LNCAP (cell line): ENCODE results near the gene WDR7.

Experiments
- TF ChIP-seq, protein P1 (sequence below): fragments of 450-650 bp; IDR thresholded peaks from 2 replicates; pipeline ENCODE4 v1.5.1; 2017; ENCODE audit warnings: mild to moderate bottlenecking

WDR7 gene

DNA sequence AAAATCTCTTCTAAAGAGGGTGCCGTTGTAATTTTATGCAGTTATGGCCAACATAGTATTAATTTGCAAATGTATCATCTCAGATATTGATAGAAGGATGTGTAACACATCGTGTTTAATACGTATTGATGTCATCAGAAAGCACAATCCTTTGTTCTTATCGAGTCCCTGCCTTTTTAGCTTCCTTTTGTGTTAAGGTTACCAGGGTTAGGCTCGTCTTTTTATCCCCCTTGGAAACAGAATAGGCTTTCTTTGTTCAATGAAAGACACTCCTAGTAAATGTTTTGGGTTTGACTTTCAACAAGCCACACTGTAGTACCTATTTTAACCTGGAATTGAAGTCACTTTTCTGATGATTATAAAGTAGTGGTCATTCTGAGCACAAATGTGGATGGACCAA is 136.2 kb downstream of the WDR7 start:
- TF ChIP-seq, protein P1, sequence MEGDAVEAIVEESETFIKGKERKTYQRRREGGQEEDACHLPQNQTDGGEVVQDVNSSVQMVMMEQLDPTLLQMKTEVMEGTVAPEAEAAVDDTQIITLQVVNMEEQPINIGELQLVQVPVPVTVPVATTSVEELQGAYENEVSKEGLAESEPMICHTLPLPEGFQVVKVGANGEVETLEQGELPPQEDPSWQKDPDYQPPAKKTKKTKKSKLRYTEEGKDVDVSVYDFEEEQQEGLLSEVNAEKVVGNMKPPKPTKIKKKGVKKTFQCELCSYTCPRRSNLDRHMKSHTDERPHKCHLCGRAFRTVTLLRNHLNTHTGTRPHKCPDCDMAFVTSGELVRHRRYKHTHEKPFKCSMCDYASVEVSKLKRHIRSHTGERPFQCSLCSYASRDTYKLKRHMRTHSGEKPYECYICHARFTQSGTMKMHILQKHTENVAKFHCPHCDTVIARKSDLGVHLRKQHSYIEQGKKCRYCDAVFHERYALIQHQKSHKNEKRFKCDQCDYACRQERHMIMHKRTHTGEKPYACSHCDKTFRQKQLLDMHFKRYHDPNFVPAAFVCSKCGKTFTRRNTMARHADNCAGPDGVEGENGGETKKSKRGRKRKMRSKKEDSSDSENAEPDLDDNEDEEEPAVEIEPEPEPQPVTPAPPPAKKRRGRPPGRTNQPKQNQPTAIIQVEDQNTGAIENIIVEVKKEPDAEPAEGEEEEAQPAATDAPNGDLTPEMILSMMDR: no peak

DNA sequence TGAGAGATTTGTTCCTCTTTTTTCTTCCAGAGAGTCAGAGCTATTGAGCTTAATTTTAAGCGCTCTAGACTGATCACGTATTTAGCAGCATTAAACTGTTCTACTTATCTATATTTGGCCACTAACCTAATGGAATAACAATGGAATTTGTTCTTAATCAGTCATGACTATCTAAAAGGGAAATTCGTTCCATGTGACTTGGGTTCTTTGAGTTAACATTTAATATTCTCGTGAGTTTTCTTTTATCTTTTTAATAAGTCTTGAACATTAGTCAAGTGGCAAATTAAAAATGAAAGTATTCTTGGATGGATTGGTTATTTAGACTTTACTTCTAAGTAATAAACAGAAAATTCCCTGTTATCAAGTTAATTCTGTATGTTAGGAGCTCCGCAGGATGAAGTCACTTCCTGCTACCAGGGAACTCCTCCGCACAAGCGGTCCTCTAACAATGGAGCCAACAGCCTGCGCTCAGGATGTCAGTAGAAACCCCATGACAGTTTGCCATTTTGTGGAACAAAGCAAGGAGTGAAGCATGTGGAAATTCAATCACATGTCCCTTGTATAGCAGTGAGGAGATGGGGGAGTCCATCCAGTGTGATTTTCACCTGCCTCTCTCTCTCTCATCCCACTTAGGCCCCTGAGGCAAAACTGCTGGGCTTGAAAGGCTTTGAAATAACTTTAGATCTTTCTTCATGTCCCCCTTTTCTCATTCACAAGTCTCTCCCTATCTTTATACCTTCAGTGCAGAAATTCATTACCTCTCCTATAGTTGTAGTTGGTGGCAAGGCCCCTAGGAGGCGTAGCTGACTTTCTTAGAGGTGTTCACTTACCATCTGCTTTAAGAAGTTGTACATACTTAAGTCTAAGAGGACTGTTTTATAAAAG is 138.1 kb downstream of the WDR7 start:
- TF ChIP-seq, protein P1: peak; percentile 84

DNA sequence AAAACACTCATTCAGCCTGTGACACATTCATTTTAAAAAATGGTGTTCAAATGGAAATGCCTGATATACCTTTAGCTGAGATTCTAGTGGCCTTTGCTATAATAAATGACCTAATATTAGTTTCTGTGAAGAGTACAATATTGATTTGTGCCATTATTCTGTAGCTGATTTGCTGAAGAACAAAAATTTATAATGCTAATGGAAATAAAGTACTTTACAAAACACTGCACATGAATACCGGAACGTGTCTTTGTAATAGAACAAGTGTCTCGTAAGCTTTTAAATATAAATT is 138.7 kb downstream of the WDR7 start:
- TF ChIP-seq, protein P1: peak; percentile 7

DNA sequence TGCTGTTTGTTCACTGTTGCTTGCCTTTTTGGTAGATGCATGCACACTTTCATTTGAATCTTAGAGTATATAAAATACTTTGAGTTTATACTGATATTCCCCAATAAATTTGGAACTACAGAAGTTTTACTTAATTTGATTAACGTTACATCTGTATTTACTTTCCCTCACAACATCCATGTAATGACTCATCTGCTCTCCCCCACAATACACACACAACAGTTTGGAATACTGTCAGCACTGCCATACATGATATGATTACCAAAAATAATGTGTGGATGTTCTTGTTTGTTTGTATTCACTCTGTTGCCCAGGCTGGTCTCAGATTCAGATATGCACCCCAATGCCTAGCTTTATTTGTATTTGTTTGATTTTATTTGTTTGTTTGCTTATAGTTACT is 144.2 kb downstream of the WDR7 start:
- TF ChIP-seq, protein P1: no peak

DNA sequence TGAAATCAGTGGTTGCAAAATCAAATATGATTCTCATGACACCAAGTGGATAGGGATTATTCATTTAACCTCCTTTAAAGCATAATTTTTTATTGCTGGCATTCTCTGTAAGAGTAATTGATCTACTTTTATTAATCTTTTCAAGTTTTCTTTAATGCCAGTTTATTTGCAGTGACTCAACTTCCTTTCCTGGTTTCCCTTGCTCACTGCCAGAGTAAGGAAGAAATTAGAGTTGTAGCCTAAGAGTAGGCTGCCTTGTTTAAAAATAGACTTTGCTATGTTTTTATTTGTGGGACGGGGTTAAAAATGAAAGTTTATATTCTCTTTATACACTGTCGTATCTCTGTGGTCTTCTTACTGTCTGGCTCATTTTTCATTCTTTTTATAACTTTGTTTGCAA is 148.6 kb downstream of the WDR7 start:
- TF ChIP-seq, protein P1: no peak

DNA sequence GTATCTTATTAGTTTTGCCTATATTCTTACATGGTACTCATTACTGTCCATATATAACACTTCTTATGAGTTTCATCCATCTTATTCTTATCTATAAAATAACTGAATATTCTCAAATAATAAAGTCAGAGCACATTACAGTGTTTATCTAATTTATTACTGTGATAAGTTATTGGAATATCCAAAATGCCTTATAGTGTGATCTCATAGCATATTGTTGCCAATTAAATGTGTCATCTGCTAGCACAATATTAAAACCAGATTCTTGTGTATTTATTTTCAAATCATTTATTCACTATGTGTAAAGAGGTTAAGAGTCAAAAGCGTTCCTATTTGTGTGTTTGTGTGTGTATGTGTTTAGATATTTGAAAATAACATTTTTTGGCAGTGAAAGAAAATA is 151.9 kb downstream of the WDR7 start:
- TF ChIP-seq, protein P1: no peak

DNA sequence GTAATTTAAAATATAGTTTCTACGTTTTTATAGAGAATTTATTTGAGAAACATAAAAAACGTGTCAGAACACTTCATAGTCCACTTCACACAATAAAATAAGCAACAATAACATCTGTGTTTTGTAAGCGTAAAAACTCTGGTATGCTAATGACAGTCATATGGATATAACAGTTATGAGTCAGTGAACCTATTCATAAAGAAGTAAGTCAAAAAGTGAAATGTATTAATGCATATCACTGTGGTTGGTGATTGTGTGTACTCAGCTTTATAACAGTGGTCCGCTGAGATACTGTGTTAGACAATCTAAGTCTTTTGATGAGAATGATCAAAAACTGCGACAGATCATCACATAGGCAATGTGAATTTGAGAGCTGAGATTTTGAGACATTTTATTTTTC is 153.2 kb downstream of the WDR7 start:
- TF ChIP-seq, protein P1: no peak

DNA sequence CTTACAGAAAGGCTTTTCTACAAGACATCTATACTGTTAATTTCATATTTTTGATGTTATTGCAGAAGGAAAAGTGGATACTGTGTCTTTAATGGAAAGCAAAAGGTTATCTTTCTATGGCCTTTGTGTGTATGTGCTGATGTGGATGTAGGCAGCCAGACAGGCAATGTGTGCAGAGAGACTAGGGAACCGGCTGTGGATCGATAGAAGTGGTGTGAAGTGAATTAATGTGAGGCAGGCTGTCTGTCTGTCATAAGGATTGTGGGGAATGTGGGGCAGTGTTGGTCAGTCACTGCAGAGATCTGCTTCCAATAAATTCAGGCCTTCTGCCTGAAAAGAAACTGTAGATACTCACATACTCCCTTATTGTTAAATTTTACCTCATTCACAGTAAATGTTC is 156.7 kb downstream of the WDR7 start:
- TF ChIP-seq, protein P1: no peak
